Measurements from ENCODE around the gene SF1. TPM values are rescaled to one million over a fixed set of nuclear protein-coding genes. Genes with fewer than 3 reads are reported as not detected.

The SF1 gene
- total RNA-seq, 3 donors from 2014 or later (not counting 1 experiment from before 2014, with no cell fraction given): 841 to 864 (median 845) TPM

DNA sequence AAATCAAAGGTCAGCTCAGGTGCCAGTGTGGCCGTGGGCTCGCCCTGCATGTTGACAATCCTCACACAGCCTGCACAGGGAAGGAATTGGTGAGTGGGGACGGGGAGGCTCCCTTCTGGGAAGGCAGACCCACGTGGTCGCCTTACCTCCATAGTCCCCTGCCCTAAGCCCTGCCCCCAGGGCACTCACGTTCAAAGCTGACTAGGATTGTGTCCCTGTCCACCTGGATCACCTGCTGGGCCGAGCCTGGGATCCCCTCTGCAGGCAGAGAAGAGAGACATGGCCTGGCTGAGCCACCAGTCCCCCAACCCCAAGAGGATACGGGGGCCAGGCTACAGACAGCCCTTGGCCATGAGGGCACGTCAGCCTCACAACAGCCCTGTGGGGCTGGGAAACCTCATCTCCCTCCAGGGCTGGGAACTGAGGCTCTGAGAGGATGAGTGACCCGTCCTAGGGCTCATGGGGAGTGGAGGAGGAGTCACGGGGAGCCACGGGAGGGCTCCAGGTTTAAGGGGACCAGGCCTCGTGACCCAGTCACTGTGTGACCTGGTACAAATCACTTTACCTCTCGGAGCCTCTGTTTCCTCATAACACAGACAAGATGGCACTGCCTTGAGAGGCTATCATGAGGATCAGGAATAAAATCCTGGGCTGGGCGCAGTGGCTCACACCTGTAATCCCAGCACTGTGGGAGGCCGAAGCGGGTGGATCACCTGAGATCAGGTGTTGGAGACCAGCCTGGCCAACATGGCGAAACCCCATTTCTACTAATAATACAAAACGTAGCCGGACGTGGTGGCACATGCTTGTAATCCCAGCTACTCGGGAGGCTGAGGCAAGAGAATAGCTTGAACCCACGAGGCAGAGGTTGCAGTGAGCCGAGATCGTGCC, 12.1 kb upstream of the SF1 start:
- TF ChIP-seq, protein P1, sequence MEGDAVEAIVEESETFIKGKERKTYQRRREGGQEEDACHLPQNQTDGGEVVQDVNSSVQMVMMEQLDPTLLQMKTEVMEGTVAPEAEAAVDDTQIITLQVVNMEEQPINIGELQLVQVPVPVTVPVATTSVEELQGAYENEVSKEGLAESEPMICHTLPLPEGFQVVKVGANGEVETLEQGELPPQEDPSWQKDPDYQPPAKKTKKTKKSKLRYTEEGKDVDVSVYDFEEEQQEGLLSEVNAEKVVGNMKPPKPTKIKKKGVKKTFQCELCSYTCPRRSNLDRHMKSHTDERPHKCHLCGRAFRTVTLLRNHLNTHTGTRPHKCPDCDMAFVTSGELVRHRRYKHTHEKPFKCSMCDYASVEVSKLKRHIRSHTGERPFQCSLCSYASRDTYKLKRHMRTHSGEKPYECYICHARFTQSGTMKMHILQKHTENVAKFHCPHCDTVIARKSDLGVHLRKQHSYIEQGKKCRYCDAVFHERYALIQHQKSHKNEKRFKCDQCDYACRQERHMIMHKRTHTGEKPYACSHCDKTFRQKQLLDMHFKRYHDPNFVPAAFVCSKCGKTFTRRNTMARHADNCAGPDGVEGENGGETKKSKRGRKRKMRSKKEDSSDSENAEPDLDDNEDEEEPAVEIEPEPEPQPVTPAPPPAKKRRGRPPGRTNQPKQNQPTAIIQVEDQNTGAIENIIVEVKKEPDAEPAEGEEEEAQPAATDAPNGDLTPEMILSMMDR (IDR thresholded peaks at IDR 0.05): no peak
- no peak overlapping the region for H3K4me3 Mint-ChIP-seq
- no peak for ATAC-seq
- H3K9me3 Mint-ChIP-seq: no peaks in the 10 kb centered on the region
- intact Hi-C loops (cut with micrococcal nuclease): no loop called here
- H3K27me3 ChIP-seq (ENCODE audit: control insufficient read depth, insufficient read depth, low read length): no peaks in the 10 kb centered on the region
- H3K4me1 Mint-ChIP-seq: peaks cover 6 to 10% of the 10 kb centered on the region in 2 donors
- H3K4me3 ChIP-seq (ENCODE audit: low read length): no peak overlapping the region
- no peak for DNase-seq
- H3K9me3 ChIP-seq (ENCODE audit: control insufficient read depth, insufficient read depth, low read length): no peaks in the 10 kb centered on the region
- no peaks in the 10 kb centered on the region for H3K36me3 Mint-ChIP-seq
- no peaks in the 10 kb centered on the region for H3K27me3 Mint-ChIP-seq (ENCODE audit: low read depth in 2 of 2)
- no peak overlapping the region for H3K27ac ChIP-seq (ENCODE audit: low read length)
- H3K27ac Mint-ChIP-seq: no peak overlapping the region
- H3K36me3 ChIP-seq (ENCODE audit: control insufficient read depth, insufficient read depth, low read length): peaks cover 19% of the 10 kb centered on the region
- no peaks in the 10 kb centered on the region for H3K4me1 ChIP-seq (ENCODE audit: control insufficient read depth, insufficient read depth, low read length)
- 95% methylated on average over 24 of the region's 25 CpGs for WGBS (ENCODE audit: insufficient coverage)

DNA sequence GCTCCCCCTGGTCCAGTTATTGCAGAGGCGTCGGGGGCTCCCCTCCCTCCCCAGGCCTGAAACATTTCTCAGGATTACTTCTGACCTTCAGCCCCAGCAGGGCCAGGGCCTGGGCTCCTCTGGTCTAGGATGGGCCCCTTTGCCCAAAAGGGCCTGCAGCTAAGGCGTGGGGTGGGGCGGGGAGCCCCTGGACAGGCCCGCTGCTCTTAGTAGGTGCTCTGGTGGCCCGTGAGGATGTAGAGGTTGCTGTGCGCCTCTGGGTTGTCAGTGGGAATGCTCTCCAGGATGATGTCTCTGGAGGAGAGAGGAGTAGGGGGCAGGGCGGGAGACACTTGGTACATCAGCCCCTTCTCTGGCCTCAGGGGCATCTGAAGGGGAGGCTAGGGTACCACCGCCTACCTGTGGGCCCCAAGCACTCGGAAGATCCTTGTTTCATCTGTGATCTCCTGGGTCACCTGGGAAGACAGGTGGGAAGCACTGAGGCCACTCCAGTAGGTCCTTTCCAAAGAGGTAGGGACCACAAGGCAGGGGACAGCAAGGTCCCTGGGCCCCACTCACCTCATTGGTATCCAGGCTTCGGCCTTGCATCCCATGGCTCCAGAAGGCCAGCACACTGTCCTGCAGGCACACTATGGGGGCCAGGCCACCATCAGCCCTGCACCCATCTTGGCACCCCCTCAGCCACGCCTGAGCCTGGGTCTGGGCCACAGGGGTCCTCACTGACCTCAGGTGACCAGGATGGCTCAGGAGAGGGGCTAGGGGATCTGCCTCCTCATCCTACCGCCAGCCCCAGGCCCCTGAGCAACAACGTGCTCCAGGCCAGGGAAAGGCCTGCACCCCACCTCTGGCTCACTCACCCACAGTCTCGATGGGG, 11.2 kb upstream of the SF1 start:
- H3K36me3 Mint-ChIP-seq: no peaks in the 10 kb centered on the region
- H3K9me3 Mint-ChIP-seq: no peaks in the 10 kb centered on the region
- Histone ChIP-seq H3K36me3 (ENCODE audit: control insufficient read depth, insufficient read depth, low read length) (peaks cover 19% of the 10 kb centered on the region), H3K27ac (ENCODE audit: low read length) (no peak overlapping the region), H3K4me1 (ENCODE audit: control insufficient read depth, insufficient read depth, low read length) (no peaks in the 10 kb centered on the region), H3K9me3 (ENCODE audit: control insufficient read depth, insufficient read depth, low read length) (no peaks in the 10 kb centered on the region), H3K4me3 (ENCODE audit: low read length) (no peak overlapping the region), H3K27me3 (ENCODE audit: control insufficient read depth, insufficient read depth, low read length) (no peaks in the 10 kb centered on the region)
- DNase-seq (no peak), ATAC-seq (no peak)
- peaks cover 6 to 10% of the 10 kb centered on the region in 2 donors for H3K4me1 Mint-ChIP-seq
- intact Hi-C loops (cut with micrococcal nuclease): no loop called here
- H3K4me3 Mint-ChIP-seq: no peak overlapping the region
- TF ChIP-seq, protein P1 (IDR thresholded peaks at IDR 0.05): no peak
- no peaks in the 10 kb centered on the region for H3K27me3 Mint-ChIP-seq (ENCODE audit: low read depth in 2 of 2)
- H3K27ac Mint-ChIP-seq: no peak overlapping the region
- 96% methylated on average over 15 of the region's 15 CpGs for WGBS (ENCODE audit: insufficient coverage)

- peaks cover 19% of the 10 kb centered on the region for H3K36me3 ChIP-seq (ENCODE audit: control insufficient read depth, insufficient read depth, low read length)
- no peaks in the 10 kb centered on the region for H3K27me3 ChIP-seq (ENCODE audit: control insufficient read depth, insufficient read depth, low read length)
- no peak for DNase-seq
- no peak for ATAC-seq
- intact Hi-C loops (cut with micrococcal nuclease): no loop called here
- no peaks in the 10 kb centered on the region for H3K9me3 ChIP-seq (ENCODE audit: control insufficient read depth, insufficient read depth, low read length)
- WGBS (ENCODE audit: insufficient coverage): 97% methylated on average over 7 of the region's 9 CpGs
- no peaks in the 10 kb centered on the region for H3K4me1 Mint-ChIP-seq
- no peaks in the 10 kb centered on the region for H3K27me3 Mint-ChIP-seq (ENCODE audit: low read depth in 2 of 2)
- H3K4me3 ChIP-seq (ENCODE audit: low read length): no peak overlapping the region
- TF ChIP-seq, protein P1 (IDR thresholded peaks at IDR 0.05): no peak
- H3K4me1 ChIP-seq (ENCODE audit: control insufficient read depth, insufficient read depth, low read length): no peaks in the 10 kb centered on the region
- no peaks in the 10 kb centered on the region for H3K9me3 Mint-ChIP-seq
- H3K27ac Mint-ChIP-seq: no peak overlapping the region
- no peak overlapping the region for H3K27ac ChIP-seq (ENCODE audit: low read length)
- H3K4me3 Mint-ChIP-seq: no peak overlapping the region
- no peaks in the 10 kb centered on the region for H3K36me3 Mint-ChIP-seq
Measured at GRCh38 chr11:64788321-64789215, 10.2 kb upstream of the SF1 start.
